ENCODE measurements around the gene SRCAP.

The SRCAP gene

DNA sequence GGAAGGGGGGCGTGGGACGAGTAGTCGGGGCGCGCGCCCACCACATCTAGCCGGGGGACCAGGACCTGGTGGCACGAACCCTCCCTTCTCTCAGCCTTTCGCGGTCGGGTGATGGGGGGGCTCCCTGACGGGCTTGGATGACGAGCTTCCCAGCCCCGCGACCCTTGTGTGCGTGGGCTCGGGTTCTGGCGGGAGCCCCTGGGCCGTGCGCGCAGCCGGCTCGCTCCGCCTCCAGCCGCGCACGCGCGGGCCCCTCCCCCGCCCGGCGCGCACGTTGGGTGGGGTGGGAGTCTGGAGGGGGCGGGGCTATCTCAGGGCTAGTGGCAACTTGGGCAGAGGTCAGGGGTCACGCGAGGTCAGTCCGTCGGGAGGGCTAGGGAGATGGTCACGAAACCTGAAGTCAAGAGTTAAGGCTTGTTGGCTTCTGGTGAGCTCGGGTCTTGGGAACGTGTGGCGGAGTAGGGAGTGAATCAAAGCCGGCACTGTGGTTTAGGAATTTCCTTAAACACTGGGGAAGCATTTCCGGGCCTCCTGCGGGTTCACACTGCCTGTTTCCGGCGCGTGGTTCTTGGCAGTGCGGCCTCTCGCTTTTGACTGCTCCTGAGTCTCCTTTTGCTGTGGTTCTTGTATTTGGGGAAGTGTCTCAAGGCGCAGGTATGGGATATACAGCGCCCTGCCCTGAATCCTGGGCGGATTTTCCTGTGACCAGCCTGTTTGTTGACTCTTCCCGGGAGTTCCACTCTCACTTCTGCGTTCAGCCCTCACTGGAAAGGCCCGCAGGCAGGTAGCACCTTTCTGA is at the start of gene SRCAP:
SRCAP (plus strand) TSS at position 356 of the 799 bp plus-strand sequence. CDS start 1,654 bp downstream, outside the sequence.
- peak; percentile 85 for DNase-seq (ENCODE audit: low spot score)

- DNase-seq (ENCODE audit: low spot score): no peak
Measured at GRCh38 chr16:30649725-30650368, 49.1 kb upstream of the SRCAP start.

DNA sequence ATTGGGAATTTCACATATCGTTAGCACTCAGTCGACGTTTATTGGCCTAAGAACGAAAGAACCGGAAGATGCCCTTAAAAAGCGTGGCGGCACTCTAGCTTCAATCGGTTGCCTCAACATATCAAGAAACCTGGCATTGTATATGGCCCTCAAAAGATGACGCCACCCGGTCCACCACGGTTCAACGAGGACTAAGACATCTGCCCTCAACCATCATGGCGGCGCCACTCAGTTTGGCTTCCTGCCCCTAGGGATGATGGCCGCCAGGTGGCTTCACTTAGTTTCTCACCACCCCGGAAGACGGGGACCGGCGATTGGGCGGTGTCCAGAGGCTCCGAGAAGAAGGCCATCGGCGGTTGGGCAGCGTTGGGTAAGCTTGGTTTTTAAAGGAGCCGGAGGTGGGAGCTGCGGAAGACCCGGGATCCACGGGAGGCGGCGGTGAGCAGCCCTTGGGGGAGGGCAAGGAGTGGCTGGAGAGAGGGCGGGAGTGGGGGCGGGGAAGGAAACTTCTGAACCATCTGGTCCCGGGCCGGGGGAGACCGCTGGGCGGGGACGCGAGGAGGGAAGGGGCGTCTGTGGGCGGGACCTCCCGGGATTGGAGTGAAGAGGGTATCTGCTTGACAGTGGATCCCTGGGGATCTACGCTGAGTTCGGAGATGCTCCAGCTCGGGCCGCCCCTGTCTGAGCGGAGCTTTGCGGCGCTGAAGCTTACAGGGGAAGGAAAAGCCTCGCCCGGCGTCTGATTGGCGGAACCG is 48.4 kb upstream of the SRCAP start, which contains the start of gene PRR14:
PRR14 (plus strand) TSS at position 592 of the 755 bp plus-strand sequence. CDS start 686 bp downstream, outside the sequence.
- peak; percentile 99 for DNase-seq (ENCODE audit: low spot score)

DNA sequence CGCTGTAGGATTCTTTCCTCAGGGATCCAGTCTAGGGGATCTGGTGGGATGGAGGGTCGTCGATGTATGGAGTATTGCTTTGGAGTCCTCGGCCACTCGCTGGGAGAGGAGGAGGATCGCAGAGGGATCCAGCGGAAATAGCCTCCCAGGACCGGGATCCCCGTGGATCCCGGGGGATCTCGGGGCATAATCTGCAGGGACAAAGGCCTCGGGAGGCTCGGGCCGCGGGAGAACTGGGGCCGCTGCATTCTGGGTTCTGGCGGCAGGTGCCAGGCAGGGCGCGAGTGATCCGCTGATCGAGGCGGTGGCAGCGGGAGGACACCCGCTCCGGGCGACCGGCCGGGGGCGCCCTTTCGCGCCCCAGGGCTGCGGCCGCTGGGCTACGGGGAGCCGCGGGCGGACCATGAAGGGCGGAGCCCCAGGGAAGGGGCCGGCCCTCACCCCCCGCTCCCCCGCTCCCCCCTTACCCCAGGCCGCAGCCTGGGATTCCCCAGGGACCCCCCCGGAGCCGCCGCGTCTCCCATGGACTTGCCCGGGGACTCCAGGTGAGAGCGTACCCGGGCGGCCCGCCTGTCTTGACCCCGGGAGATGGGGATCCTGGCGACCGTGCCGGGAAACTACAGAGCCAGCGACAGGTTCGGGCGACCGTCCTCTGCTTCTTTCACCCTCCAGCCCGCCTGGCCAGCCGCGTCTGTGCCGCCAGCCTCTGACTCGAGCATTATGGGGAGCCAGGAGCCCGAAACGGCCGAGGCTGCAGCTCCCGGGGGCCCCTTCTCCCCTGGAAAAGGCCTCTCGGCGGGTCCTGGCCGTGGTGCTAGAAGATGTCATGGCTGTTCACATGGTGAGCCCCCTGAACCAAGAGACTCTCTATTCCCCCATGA is 47.6 kb upstream of the SRCAP start:
- DNase-seq (ENCODE audit: low spot score): peak; percentile 87

- no peak for DNase-seq (ENCODE audit: low spot score)
Measured at GRCh38 chr16:30652005-30652296, 47.0 kb upstream of the SRCAP start.

- no peak for DNase-seq (ENCODE audit: low spot score)
Measured at GRCh38 chr16:30652718-30653117, 46.3 kb upstream of the SRCAP start.

- no peak for DNase-seq (ENCODE audit: low spot score)
Measured at GRCh38 chr16:30654856-30655255, 44.1 kb upstream of the SRCAP start.

DNA sequence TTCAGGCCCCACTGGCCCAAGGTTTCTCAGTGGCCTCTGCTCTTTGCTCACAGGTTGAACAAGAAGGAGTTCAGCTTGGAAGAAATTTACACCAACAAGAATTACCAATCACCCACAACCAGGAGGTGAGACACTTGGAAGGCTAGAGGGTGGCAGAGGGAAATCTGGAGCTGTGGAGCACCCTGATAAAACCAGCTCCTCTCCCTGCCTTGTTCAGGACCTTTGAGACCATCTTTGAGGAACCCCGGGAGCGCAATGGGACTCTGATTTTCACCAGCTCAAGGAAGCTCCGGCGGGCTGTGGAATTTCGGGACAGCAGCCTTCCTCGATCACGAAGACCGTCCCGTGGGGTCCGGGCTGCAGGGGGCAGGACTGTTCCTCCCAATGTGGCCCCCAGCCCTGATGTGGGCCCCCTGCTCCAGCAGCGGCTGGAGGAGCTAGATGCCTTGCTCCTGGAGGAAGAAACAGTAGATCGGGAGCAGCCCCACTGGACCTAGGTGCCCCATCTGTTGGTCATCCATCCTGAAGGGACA is 43.1 kb upstream of the SRCAP start:
- no peak for DNase-seq (ENCODE audit: low spot score)

GRCh38 chr16:30656388-30656787 is 42.6 kb upstream of the SRCAP start:
- DNase-seq (ENCODE audit: low spot score): no peak

DNA sequence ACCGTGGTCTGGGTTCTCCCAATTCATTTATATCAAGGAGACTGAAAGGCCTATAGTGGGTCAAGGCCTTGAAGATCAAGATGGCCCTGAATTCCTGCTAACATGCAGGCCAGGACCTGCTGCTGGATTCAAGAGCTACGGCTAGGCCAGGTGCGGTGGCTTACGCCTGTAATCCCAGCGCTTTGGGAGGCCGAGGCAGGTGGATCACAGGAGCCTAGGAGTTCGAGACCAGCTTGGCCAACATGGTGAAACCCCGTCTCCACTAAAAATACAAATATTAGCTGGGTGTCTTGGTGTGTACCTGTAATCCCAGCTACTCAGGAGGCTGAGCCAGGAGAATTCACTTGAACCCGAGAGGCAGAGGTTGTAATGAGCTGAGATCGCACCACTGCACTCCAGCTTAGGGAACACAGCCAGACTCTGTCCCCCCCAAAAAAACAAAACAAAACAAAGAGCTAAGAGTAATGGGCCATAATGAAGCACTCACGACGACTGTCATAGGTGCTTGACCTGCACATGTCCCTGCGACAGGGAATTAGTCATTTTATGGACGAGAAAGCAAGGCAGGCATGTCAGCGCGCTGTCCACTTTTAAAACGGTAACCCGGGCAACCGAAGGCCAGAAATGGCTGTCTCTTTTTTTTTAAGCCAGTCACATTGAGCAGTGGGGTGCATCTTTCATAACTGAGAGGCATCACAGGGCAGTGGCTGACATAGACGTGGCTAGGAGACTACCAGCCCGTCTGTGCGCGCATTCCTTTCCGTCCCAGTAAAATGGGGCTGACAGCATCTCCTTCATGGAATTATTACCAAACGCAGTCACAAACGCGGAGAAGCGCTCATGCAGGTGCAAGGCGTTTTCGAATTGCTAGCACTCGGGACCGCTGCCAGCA is 41.8 kb upstream of the SRCAP start:
- no peak for DNase-seq (ENCODE audit: low spot score)

DNA sequence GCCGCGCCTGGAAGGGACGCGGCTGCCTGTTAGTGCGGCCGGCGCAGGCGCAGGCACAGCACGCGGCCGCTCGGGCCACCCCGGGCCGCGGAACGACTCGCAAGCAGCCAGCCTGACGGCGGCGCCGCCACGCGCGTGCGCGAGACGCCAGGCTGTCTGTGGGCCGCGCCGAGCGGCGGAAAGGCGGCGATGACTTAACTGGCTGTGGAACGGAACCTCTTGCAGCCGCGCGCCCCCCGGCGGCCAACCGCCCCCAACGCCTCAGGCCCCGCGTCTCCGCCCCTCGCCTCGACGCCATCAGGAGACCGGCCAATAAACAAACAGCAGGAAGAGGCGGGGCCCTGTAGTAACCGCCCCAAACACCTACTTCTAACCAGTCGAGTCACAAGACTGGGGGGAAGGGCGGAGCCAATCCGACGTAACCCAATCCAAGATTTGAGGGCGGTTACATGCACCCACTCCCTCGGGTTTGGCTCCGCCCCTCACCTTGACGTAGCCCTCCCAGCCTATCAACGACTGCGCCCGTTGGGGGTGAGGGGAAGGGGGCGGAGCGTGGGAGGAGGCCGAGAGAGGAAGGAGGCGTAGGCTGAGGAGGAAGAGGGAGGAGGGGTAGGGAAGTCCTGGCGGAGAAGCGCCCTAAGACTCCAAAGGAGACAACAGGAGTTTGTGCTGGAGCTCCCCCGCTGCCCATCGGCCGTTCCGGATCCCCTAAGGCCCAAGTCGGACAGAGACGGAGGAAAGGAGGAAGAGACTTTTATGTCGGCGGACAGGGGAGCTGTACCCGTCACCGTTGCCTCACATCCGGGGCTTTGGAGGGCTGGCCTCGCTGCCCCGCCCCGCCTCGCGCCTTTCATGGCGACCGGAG is 40.9 kb upstream of the SRCAP start, which contains the start of gene FBRS:
FBRS (plus strand) TSS at position 566 of the 865 bp plus-strand sequence. CDS start 1,088 bp downstream, outside the sequence.
- peak; percentile 100 for DNase-seq (ENCODE audit: low spot score)

DNA sequence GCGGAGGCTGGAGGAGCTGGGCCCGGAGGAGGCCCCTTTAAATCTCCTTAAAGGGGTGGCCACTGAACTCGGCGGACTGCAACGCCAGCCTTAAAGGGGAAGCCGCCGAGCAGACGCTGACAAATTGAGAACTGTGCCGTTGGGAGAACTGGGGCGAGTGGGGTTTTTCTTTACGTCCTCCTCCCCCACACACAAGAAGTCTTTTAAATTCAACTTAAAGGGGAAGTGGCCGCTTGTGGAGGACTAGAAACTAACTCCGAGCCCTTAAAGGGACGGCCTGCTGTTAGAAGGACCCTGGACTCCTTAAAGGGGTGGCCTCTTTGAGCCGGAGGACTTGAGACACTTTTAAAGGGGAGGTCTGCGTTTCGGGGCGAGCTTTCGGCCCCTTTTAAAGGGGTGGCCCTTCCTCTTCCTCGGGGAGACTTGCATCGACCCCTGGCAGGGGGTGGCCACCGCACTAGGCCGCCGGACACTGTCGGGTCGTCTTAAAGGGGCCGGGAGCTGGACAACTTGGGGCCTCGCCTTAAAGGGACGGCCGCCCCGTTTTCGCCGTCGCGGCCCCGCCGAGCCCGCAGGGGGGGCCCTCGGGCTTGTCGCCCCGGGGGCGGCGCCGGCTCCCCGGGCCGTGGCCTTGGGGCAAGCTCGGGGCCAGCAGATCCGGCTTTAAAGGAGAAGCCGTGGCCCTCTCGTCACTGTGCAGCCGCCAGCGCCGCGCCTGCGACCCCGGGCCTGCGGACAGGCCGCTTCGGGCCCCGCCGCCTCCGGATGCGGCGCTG is 40.1 kb upstream of the SRCAP start:
- DNase-seq (ENCODE audit: low spot score): peak; percentile 98

DNA sequence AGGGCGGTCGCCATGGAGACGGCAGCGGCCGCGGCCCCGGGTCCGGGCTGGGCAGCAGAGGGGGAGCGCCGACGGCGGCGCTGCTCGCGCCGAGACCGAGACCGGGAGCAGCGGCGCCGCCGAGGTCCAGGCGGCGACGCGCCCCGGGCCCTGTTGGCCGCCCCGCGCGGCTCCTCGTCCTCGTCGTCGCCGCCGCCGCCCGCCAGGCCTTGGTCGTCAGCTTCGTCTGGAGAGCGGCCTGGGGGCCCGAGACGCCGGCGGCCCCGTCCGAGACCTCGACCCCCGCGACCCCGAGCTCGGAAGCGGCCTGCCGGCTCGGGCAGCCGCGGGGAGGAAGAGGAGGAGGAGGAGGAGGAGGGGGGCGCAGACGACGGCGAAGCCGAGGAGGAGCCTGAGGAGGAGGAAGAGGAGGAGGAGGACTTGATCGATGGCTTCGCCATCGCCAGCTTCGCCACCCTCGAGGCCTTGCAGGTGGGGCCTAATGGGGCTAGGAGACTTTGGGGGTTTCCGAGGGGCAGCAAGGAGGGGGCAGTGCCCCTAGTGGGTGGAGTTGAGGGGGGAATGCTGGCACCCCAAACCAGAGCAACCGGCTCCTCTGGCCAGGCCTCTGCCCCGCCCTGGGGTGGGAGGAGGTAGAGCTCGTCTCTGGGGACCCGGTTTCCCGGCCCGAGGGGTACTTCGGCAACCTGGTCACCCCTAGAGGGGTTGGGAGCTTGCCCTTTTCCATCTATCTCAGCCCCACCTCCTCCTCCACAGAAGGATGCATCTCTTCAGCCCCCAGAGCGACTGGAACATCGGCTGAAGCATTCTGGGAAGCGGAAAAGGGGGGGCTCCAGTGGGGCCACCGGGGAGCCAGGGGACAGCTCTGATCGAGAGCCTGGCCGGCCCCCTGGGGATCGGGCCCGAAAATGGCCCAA is 39.2 kb upstream of the SRCAP start:
- peak; percentile 54 for DNase-seq (ENCODE audit: low spot score)

- peak; percentile 59 for DNase-seq (ENCODE audit: low spot score)
Measured at GRCh38 chr16:30660424-30661261, 38.3 kb upstream of the SRCAP start.

GRCh38 chr16:30662449-30662848 is 36.5 kb upstream of the SRCAP start:
- no peak for DNase-seq (ENCODE audit: low spot score)

- DNase-seq (ENCODE audit: low spot score): no peak
Measured at GRCh38 chr16:30663038-30663437, 35.9 kb upstream of the SRCAP start.

DNA sequence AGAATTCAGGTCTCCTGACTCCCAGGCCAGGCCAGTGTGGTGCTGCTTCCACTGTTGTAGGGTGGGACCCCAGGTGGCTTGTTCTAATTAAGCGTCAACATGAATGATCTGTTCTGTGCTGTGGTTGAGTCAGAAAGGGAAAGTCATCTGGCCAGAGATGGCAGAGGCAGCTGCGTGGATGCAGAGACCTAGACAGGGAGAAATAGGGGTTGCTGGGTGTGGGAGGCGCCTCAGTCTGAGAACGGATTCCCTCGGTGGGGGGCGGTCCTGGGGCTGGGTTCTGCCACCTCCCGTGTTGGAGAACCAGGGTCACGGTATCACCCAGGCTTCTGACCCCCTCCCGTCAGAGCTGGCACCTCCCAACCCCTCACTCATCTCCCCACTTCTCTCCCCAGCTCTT is 35.2 kb upstream of the SRCAP start:
- no peak for DNase-seq (ENCODE audit: low spot score)

Data from NAMALWA (cell line).